Fibroblast of skin of back (primary cell): Measurements from ENCODE around the gene PAX2.

Source experiments
- DNase-seq: peaks from one replicate; pipeline ENCODE4 v3.0.0-alpha.2; 2013

Gene PAX2

DNA sequence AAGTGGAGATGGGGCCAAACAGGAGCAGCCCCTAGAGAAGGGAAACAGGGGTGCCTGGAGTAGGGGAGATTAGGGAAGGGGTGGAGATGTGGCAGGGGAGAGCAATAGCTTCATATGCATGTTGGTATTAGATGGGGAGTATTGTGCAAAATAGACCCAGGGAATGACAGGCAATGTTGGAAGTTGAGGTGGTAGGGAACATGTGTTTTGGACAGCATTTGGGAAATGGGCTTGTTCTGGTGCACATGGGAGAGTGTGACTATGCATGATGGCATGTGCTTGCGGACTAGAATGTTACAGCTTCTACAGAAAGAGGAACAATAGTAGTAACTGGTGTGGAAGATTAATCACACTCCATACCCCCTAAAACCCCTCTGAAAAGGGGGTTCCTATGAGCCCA, 10.4 kb downstream of the PAX2 start:
- DNase-seq: no peak

DNA sequence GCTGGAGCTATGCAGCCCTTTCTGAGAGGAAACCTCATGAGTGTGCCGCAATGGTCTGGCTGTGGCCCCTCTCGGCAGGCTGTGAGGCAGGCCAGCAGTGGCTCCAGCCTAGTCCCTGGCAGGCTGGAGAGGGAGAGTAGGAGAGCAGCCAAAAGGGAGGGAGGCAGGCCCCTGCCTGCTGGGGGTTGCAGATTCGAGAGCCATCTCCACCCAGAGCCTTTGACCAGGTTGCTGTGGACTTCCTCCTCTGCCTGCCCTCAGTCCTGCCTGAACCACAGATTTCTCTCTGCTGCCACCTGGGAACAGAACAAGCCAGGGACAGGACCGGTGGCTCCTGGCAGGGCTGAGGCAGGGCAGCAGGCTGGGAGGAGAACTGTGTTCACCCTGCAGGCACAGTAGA, 13.9 kb downstream of the PAX2 start:
- DNase-seq: no peak

- no peak for DNase-seq
Measured at GRCh38 chr10:100760726-100761125, 15.3 kb downstream of the PAX2 start.

DNA sequence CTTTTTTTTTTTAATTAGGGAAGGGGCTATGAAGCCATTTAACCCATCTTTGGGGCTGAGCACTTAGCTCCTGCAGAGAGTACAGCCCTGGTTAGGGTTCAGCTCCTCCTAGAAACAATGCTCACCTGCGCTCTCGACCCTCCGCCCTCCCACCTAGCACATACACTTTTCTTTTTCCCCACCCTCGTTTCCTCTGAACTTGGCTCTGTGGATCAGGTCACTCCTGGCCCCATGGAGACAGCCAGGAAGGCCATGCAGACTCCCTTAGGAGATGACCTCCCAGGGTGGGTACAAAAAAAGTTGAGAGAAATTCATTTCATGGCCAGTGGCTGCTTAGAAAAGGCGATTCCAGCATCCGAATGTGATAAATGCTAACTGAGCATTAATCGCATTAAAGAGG, 15.8 kb downstream of the PAX2 start:
- no peak for DNase-seq

DNA sequence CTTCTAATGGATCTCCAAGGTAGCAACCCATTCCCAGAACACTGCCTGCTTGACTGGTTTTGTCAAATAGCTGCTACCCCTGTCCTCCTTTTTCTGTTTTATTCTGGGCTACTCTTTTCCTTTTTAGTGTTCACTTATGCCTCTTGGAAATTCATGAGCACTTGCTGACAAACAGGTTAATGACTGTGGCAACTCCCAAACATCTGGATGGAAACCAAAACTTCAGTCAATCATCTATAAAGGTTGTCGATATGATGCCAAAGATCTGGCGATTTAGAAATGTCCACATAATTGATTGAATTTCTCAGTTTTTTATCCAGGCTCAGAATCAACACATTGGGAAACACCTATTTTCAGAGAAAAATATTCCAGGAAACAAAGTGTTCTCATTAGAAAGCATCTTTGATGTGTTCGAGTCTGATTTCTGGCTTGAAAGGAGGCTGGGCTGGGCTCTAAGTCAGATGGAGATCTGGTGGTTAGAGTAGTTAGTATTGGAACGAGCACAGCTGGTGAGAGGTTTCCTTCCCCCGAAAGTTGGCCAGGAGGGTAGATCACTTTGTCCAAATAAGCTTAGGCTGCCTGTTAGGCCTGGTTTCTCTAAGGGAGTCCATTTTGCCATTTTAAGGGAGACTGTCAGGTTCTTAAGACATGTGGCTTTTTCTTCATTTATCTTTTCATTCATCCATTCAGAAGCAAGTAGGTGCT, 17.8 kb downstream of the PAX2 start:
- no peak for DNase-seq

- DNase-seq: no peak
Measured at GRCh38 chr10:100766693-100767421, 21.5 kb downstream of the PAX2 start.

- no peak for DNase-seq
Measured at GRCh38 chr10:100767422-100767775, 22.0 kb downstream of the PAX2 start.

- DNase-seq: no peak
Measured at GRCh38 chr10:100769481-100769880, 24.1 kb downstream of the PAX2 start.

DNA sequence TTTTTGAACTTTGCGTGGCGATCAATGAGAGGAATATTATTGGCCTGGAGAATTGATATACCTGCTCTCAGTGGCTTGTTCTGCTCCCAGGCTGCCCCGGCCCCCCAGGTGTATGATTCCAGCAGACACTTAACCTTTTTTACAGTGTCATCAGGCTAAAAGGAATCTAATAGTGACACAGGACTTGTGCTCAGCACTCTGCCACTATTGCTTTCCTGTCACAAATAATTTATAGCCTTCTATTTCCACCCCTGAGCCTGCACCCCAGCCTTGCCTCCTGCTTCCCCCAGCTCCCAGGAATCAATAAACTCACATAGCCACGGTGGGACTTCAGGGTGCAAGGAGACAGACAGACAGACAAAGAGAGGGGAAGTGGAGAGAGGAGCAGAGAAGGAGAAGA, 28.3 kb downstream of the PAX2 start:
- DNase-seq: no peak

DNA sequence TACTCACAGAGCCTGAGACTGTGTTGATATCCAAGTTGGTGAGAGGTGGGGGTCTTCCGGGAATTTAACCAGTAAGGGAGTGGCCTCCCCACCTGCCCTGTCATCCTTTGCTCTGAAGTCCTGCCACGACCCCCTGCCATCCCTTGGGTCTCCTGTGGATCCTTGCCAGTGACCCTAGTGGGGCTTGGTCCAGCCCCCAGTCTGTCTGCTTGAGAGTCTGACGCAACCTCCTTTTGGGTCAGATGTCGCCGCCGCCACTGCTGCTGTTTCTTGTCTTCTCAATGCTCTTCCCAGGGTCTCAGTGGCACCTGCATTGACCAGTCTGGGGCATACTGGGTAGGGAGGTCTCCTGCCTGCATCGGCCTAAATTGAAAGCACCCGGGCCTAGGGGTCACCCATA, 28.8 kb downstream of the PAX2 start:
- DNase-seq: no peak

- no peak for DNase-seq
Measured at GRCh38 chr10:100774876-100775275, 29.5 kb downstream of the PAX2 start.

- no peak for DNase-seq
Measured at GRCh38 chr10:100775386-100775785, 30.0 kb downstream of the PAX2 start.

DNA sequence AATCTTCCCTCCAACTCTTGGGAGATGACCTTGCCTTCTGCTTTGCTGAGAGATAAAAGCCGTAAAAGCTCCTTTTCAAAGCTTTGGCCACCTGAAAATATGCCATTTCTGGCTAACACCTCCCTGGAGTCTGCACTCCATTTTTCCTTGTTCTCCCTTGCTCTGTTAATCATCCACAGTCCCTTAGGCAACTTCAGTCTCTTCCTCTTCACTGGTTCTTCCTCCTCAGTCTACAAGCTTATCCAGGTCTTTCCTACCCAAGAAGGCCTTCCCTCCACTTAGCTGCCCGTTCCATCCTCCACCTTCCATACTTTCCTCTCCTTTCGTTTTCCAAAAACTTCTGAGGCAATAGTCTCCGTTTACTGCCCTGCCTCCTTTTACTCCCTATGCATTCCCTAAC, 30.5 kb downstream of the PAX2 start:
- no peak for DNase-seq

- no peak for DNase-seq
Measured at GRCh38 chr10:100776671-100777070, 31.3 kb downstream of the PAX2 start.

DNA sequence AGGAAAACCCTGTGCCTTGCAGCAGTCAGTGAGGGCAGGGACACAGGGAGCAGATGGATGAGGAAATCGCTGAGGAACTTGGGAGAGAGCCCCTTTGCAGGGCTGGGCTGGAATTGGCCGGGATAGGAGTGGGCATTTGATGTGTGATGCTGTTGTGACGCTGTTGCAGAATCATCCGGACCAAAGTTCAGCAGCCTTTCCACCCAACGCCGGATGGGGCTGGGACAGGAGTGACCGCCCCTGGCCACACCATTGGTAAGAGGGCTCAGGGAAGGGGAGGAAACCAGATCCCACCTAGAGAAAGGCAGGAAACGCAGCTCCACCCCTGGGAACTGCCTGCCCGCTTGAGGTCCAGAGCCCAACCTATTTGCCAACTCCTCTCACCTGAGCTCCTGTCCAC, 33.9 kb downstream of the PAX2 start:
- DNase-seq: no peak

DNA sequence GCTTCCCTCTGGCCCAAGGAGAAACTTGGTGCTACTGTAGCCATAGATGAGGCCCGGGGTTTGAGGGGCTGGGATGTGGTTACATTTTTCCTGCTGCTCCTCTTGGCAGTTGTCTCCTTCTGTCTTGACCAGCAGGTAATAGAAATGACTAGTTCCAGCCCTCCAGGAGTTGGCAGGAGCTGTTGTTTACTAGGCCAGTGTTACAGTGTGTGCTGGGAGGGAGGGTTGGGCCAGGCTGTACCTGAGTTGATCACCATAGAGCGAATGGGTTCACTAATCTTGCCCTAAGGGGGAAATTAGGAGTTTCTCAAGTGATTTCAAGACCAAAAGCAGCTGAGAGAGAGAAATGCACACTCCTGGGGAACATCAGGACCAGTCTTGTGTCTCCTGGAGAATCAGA, 34.9 kb downstream of the PAX2 start:
- DNase-seq: no peak

GRCh38 chr10:100781145-100781665, 35.8 kb downstream of the PAX2 start:
- no peak for DNase-seq

DNA sequence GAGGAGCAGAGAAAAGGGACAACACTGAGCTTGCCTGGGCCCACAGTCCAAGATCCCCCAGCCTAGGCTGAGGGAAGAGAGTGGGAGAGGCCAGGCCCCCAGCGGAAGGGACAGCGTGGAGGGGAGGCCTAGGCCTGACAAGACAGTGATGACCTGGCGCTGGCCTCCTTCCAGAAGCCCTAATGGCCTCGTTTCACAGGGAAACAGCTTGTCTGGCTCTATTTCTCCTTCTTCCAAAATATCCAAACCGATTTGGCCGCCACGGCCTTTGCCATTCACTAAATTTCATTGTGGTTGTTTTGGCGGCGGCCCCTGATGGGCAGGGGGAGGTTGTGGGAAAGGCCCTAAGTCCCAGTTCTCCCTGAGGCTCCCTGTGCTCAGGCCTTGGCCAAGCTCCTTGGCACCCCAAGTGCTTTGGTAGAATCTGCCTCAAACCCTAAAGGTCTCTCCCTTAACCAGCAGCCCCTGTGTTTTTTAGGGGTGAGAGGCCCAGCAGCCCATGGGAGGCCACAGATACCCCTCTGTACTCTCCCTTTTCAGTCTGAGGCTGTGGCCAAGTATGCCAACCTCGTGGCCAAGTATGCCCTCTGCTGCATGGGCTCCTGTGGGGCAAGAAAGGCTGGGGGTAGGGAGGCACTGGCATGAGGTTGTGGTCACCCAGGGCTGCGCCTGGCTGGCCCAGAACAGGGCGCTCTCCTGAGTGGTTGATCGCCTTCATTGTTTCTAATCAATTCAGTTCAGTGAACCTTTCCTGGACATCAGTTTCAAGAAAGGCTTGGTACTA, 37.3 kb downstream of the PAX2 start:
- no peak for DNase-seq

GRCh38 chr10:100784126-100784525, 38.7 kb downstream of the PAX2 start:
- no peak for DNase-seq

DNA sequence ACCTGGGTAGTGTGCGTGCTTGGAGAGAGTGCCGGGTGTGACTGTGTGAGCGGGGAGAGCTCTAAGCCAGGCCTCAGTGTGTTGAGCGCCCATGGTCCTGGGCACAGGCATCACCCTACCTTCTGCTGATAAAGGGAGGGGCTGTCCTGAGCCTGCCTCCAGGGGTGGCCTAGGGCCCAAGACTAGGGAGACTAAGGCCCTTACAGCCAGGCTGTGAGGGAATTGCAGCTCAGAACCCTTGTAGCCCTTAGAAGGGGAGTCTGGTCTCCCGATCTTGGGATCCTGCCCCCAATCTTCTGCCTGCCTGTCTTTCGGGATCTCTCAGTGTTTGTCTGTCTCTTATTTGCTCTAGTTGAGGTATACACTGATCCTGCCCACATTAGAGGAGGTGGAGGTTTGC, 41.2 kb downstream of the PAX2 start:
- DNase-seq: no peak

- no peak for DNase-seq
Measured at GRCh38 chr10:100788002-100788903, 42.9 kb downstream of the PAX2 start.

DNA sequence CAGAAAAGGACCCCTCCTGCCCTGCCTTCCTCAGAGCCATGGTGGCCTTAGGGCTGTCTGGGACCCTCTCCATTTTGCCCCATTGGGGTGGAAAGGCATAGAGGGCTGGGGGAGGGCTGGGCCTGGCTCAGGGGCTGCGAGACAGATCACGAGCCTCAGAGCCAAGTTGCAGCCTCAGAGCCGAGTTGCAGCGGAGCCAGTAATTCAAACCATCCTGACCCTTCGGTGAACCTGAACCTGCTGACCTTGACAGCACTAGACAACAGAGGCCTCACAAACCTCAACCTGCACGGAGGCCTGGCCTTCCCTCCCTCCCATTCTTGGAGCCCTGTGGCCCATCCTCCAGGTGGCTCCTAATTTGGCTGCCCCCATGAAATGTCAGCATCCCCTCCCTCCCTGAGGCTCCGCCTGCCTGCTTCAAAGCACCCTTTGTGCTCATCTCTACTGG, 45.4 kb downstream of the PAX2 start:
- DNase-seq: no peak
